ENCODE data around the gene ZBTB32.
A peak's percentile ranks its signal among the peaks of the same experiment; 100 is the strongest.

Gene ZBTB32

DNA sequence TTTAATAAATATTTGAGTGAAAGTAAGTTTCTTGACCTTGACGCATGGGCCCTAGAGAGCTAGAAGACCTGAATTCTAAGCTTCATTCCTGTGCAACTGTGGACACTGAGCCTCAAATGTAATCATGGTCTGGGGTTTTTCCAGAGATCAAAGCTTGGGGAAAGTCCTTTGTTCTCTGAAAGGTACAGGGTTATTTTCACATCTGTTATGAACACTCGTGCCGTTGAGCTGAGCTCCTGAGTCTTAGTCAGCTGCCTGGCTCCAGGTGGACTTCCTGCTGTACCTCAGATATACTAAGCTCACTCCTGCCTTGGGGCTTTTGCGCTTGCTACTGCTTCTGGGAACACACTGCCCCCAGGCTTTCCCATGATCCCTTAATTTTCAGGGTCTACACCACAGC, 7.5 kb upstream of the ZBTB32 start:
- TF ChIP-seq CTCF (conservative IDR thresholded peaks at IDR 0.05) = no peak
- TF ChIP-seq ZFX (IDR thresholded peaks at IDR 0.05) = no peak
- H3K27ac ChIP-seq = no peak overlapping the region

GRCh38 chr19:35702223-35703012, 1.9 kb upstream of the ZBTB32 start:
- TF ChIP-seq CTCF (conservative IDR thresholded peaks at IDR 0.05) (no peak), ZFX (IDR thresholded peaks at IDR 0.05) (no peak)
- H3K27ac ChIP-seq = peak overlapping the region; percentile 37

DNA sequence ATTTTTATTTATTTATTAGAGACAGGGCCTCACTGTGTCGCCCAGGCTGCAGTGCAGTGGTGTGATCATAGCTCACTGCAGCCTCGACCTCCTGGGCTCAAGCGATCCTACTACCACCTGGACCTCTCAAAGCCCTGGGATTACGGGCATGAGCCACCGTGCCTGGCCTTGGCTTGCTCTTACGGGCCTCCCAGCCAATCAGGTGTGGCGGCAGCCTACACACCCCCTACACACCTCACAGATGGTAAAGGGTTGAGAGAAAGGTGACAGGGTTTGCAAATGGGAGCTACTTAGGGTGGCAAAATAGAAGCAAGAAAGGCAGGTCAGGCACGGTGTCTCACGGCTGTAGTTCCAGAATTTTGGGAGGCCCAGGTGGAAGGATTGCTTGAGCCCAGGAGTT, 1.0 kb upstream of the ZBTB32 start:
- no peak overlapping the region for H3K27ac ChIP-seq
- no peak for TF ChIP-seq ZFX (IDR thresholded peaks at IDR 0.05)
- no peak for TF ChIP-seq CTCF (conservative IDR thresholded peaks at IDR 0.05)

DNA sequence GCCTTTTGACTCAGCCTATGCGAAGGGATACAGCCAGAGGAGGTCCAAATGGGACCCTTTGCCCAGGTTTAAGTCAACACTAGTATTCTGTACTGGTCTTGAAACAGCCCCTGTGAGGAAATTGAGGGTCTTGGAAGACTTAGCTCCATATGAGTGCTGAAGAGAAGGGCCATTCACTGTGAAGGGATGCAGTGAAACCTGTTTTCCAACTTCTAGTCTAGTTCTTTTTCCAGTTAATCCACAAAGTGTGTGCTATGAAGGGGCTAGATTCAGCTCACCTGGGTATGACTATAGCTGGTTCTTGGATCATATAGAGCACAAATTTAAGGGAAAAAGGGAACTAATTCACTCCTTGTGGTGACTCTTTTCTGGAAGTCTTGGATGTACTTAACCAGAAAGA, 4.0 kb downstream of the ZBTB32 start:
- TF ChIP-seq CTCF (conservative IDR thresholded peaks at IDR 0.05) = no peak
- no peak for TF ChIP-seq ZFX (IDR thresholded peaks at IDR 0.05)
- H3K27ac ChIP-seq = no peak overlapping the region

GRCh38 chr19:35710784-35711723, 6.7 kb downstream of the ZBTB32 start:
- H3K27ac ChIP-seq = no peak overlapping the region

DNA sequence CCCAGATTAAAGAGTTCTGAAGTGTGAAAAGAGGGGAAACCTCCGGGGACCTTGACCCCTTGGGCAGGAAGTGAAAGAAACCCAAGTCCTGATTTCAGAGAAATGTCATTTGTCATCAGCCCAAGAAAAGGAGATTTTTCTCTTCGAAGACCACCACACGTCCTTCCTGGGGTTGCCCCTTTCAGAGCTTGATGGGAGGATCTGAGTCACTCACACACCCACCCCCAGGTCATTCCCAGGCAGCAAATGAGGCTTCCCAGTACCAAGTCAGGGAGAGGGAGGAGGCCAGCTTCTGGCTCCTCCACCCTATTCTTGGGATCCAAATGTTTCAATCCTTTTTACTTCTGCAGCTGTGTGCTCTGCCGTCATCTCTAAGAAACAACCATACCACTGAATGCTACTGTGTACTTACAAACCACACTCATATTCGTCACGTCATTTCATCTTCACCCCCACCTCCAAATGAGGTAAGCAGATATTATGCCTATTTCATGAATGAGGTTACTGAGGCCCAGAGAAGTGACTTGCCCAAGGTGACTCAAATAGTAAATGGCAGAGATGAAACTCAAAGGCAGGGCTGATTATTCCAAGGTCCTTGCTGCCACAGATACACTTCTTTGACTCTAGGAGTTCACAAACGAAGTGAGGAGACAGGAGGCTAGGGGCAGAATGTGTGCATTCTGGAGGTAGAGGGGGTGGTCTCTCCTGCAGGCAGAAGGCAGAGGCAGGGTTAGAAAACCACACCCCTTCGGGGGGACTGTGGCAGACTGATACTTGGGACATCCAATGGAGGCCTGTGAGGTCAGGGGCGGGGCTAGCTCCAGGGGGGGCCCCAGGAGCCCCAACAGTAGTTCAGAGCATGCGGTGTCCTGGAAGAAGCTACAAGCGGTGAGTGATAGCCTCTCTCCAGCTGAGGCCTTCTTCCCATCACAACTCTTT, 8.5 kb downstream of the ZBTB32 start:
- TF ChIP-seq CTCF (conservative IDR thresholded peaks at IDR 0.05) (no peak), ZFX (IDR thresholded peaks at IDR 0.05) (no peak)
- H3K27ac ChIP-seq = no peak overlapping the region

More at GRCh38 chr19:35710784-35711723, 6.7 kb downstream of the ZBTB32 start:
- TF ChIP-seq CTCF (conservative IDR thresholded peaks at IDR 0.05) = no peak
- no peak for TF ChIP-seq ZFX (IDR thresholded peaks at IDR 0.05)
